Measurements from ENCODE around the gene BRINP3.
"Not testable (repeated sequence)": the region's sequence is repeated elsewhere in the genome, so short reads cannot be mapped to it uniquely, and the experiment has no call there.

The BRINP3 gene

GRCh38 chr1:190477762-190478148 is at the start of gene BRINP3:
Gene BRINP3, minus strand, starts transcription at chr1:190477864.
- peak within 1 kb of the TSS; percentile 66 for H3K27ac ChIP-seq
- TF ChIP-seq, protein P1, sequence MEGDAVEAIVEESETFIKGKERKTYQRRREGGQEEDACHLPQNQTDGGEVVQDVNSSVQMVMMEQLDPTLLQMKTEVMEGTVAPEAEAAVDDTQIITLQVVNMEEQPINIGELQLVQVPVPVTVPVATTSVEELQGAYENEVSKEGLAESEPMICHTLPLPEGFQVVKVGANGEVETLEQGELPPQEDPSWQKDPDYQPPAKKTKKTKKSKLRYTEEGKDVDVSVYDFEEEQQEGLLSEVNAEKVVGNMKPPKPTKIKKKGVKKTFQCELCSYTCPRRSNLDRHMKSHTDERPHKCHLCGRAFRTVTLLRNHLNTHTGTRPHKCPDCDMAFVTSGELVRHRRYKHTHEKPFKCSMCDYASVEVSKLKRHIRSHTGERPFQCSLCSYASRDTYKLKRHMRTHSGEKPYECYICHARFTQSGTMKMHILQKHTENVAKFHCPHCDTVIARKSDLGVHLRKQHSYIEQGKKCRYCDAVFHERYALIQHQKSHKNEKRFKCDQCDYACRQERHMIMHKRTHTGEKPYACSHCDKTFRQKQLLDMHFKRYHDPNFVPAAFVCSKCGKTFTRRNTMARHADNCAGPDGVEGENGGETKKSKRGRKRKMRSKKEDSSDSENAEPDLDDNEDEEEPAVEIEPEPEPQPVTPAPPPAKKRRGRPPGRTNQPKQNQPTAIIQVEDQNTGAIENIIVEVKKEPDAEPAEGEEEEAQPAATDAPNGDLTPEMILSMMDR (conservative IDR thresholded peaks at IDR 0.05), result no peak
- no peak for TF ChIP-seq ZFX (IDR thresholded peaks at IDR 0.05)

GRCh38 chr1:190511554-190511953 is 33.9 kb upstream of the BRINP3 start:
- TF ChIP-seq, protein P1 (conservative IDR thresholded peaks at IDR 0.05), result no peak
- TF ChIP-seq ZFX (IDR thresholded peaks at IDR 0.05), result no peak
- H3K27ac ChIP-seq, result no peak overlapping the region

GRCh38 chr1:190507357-190507756 is 29.7 kb upstream of the BRINP3 start:
- no peak for TF ChIP-seq ZFX (IDR thresholded peaks at IDR 0.05)
- TF ChIP-seq, protein P1 (conservative IDR thresholded peaks at IDR 0.05), result no peak

DNA sequence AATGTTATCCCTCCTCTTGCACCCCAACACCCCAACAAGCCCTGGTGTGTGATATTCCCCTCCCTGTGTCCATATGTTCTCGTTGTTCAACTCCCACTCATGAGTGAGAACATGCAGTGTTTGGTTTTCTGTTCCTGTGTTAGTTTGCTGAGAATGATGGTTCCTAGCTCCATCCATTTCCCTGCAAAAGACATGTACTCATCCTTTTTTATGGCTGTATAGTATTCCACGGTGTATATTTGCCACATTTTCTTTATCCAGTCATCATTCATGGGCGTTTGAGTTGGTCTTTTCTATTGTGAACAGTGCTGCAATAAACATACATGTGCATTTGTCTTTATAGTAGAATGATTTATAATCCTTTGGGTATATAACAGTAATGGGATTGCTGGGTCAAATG is 26.9 kb upstream of the BRINP3 start:
- H3K27ac ChIP-seq, result not testable (repeated sequence)

More at GRCh38 chr1:190507357-190507756, 29.7 kb upstream of the BRINP3 start:
- no peak overlapping the region for H3K27ac ChIP-seq

GRCh38 chr1:190497565-190497964 is 19.9 kb upstream of the BRINP3 start:
- H3K27ac ChIP-seq, result no peak overlapping the region
- no peak for TF ChIP-seq ZFX (IDR thresholded peaks at IDR 0.05)
- TF ChIP-seq, protein P1 (conservative IDR thresholded peaks at IDR 0.05), result no peak

DNA sequence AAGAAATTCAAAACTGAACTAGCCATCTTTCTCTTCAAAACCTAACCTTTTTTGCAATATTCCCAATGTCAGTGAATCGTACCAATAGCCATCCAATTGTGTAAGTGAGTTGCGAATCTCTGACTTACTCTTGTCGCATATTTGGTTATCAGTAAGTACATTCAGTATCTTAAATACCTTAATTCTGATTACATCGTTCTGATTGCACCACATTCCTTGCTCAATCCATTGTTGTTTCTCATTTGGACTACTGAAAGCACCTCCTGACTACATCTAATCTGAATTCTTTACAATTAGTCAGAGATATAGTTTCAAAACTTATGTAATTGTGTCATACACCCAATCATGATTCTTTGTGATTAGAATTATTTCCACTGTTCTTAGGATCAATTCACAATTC is 16.8 kb upstream of the BRINP3 start:
- TF ChIP-seq ZFX (IDR thresholded peaks at IDR 0.05), result no peak
- TF ChIP-seq, protein P1 (conservative IDR thresholded peaks at IDR 0.05), result no peak
- no peak overlapping the region for H3K27ac ChIP-seq

DNA sequence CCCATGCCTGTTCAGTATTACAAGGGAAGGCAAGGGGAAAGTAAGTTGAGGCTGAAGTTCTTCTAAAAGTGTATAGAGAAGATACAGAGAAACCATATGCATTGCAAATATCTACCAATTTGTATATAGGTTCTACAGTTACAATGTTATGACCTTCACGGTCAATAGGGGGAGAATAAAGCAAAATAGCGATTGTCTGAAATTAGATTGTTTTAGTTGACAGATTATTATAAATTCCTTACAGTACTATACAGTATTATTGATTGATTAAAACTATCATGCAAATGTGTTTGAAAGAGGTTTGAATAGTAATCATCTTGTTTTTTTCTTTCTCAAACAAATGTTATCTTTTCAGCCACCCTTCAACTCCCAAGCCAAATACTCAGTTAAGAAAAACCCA is 13.7 kb upstream of the BRINP3 start:
- TF ChIP-seq, protein P1 (conservative IDR thresholded peaks at IDR 0.05), result peak; percentile 16; the same call in 1 of the 2 replicates
- TF ChIP-seq ZFX (IDR thresholded peaks at IDR 0.05), result no peak
- no peak overlapping the region for H3K27ac ChIP-seq

- TF ChIP-seq, protein P1 (conservative IDR thresholded peaks at IDR 0.05), result no peak
- TF ChIP-seq ZFX (IDR thresholded peaks at IDR 0.05), result no peak
- H3K27ac ChIP-seq, result no peak overlapping the region
Observed at GRCh38 chr1:190484045-190484444, 6.4 kb upstream of the BRINP3 start.

Data from C4-2B (cell line).